GM21737 (cell line): ENCODE results near the gene ZMAT5.

Experiments used
- ATAC-seq: cut with Tn5 transposase; IDR thresholded peaks from one replicate; pipeline ENCODE4 v1.9.1; 2021; ENCODE audit warnings: mild to moderate bottlenecking, moderate library complexity; ENCODE audit not compliant: unreplicated experiment

The ZMAT5 gene

GRCh38 chr22:29693161-29693560 is 73.6 kb downstream of the ZMAT5 start:
- no peak for ATAC-seq

GRCh38 chr22:29692327-29692640 is 74.5 kb downstream of the ZMAT5 start:
- ATAC-seq = no peak

GRCh38 chr22:29691636-29692326 is 75.0 kb downstream of the ZMAT5 start:
- ATAC-seq = no peak

DNA sequence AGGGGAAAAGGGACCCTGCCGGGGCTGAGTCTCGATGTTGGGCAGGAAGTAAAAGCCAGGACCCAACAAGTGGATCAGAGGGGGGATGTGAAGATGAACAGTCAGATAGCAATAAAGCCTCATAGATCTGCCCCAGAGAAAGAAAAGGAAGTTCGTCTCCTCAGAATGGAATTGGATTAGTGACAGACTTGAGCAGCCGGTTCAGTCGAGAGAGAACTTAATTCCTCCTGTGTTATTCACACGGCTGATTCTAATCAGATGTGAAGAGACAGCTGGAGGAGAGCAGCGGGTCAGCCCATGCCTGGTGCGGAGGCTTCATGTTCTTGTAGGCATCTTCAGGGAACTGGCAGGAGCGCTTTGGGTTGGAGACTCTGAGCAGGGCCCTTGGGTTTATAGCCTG is 76.3 kb downstream of the ZMAT5 start:
- ATAC-seq = no peak

DNA sequence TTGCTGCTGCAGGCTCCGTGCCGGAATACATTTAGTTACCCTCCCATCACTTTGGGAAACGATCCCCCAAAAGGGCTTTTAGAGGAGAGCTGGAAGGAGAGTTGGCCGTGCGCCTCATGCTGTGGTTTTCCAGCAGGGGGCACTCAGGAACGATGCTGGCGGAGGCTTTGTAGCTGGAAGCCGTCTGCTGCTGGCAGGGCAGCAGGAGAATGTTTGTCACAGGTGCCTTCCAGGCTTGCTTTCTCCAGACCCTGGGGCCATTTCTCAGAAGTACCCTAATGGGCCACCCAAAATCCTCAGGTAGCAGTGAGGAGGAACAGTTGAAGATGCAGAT is 77.0 kb downstream of the ZMAT5 start:
- no peak for ATAC-seq

DNA sequence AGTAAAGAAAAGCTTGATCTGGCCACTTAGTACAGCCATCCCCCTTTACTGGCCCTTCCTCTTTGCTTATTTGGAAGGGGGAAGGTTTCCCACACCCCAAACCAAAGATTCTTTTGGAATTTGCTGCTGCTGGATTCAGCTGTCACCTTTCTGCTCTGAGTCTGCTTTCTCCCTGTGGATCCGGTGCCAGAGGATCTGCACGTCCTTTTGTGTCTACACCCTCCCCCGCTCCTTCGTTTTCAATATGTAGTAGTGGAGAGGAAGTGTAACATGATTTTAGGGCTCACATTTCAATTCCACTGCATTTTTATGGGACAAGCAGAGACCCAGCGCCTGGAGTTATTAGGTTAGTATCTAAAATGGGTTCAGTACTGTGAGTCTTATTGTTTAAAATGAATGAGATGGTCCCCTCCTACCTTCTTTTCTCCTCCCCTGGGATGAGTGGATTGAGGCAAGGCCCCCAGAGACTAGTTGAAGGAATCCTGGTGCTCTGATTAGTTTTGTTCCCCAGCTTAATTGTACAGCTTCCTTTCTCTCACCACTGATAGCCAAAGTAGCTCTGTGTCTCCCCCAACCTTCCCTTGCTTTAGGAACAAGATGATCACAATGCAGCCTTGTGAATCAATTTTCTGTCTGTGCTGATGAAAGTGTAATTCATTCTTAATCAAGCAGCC is 77.5 kb downstream of the ZMAT5 start:
- ATAC-seq = no peak

DNA sequence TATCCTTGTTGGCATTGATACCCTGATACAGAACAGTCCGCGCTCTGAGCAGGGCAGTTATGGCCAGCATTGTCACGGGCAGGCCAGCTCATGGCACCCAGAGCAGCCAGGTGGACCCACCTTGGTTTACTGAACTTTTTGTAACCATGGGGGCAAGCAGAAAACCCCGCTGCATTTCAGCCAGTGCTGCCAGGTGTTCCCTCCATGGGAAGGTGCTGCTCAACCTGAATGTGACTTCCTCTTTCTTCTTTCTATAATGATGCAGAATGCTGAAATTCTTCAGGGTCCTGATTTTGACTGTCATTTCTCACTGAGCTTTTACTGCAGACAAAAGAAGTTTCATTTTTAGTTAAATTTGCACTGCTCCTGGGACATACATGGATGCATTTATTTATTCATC is 82.6 kb downstream of the ZMAT5 start:
- no peak for ATAC-seq

GRCh38 chr22:29683536-29683935 is 83.3 kb downstream of the ZMAT5 start:
- ATAC-seq = no peak
